RWPE1 (cell line): ENCODE measurements around the gene GSG1L.

ENCODE experiments used
- CTCF ChIA-PET: fragments of 350-600 bp; sonication (Branson Sonifier 250); formaldehyde crosslinking; extraction: SDS; loops from one replicate; lab custom pipeline; 2021; lab: Yijun Ruan, JAX
- POLR2A ChIA-PET: fragments of 400-600 bp; formaldehyde crosslinking; extraction: SDS; loops from one replicate; lab custom pipeline; 2020; ENCODE audit warnings: antibody characterized with exemption; ENCODE audit not compliant: low non-redundant PET; lab: Yijun Ruan, JAX
- DNase-seq: peaks from one replicate; pipeline ENCODE4 v3.0.0; 2012; ENCODE audit warnings: low spot score
- H3K27ac ChIP-seq: fragments of 450-650 bp; 2 replicates; pipeline ENCODE4 v1.5.1; 2017
- CTCF ChIP-seq: fragments of 450-650 bp; conservative IDR thresholded peaks from 2 replicates; pipeline ENCODE4 v1.5.1; 2017; ENCODE audit warnings: low read depth, mild to moderate bottlenecking

GSG1L gene

GRCh38 chr16:27778926-27779570 is 284.5 kb downstream of the GSG1L start:
- no peak for DNase-seq
- no peak overlapping the region for H3K27ac ChIP-seq
- TF ChIP-seq CTCF: no peak
- CTCF ChIA-PET: interaction anchor here (0.6 to 2.0 kb wide), 5 partner anchors 45 to 291 kb away, joined by 3 to 9 read pairs (median 4); no protein-coding TSS in a partner anchor
- POLR2A ChIA-PET: no interaction called here

DNA sequence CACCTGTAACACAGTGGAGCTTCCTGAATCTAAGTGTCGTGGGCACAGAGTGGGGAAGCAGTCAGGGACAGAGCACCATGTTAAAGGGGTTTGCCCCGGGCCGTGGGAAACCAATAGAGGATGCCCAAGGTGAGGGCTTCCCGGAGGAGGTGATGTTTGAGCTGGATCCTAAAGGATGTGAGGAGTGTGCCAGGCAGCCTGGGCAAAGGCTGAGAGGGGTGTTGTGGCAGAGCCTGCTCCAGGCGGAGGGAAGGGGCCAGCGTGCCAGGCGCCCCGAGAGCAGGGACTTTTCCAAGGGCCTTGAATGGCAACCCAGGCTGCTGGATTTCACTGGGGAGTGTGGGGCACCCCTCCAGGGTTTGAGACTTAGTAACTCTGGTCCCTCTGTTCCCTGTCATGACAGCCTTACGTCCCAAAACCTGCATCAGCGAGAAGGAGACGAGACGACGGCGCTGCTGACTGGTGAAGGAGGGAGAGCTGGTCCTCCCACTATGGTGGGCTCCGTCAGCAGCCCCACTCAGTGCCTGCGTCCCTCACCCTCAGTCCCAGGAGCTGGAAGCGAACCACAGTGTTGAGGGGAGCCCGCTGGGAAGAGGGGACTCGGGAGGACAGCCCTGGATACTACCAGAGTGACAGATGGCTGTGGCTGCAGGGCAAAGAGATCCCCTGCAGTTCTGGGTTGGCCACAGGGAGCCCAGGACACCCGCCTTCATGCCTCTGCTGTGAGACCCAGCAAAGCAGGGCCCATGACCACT is 285.2 kb downstream of the GSG1L start:
- H3K27ac ChIP-seq: no peak overlapping the region
- ChIA-PET CTCF (interaction anchor here (0.6 kb wide), 1 partner anchor 253 kb away, joined by 3 read pairs; no protein-coding TSS in a partner anchor), POLR2A (no interaction called here)
- DNase-seq: no peak
- no peak for TF ChIP-seq CTCF

DNA sequence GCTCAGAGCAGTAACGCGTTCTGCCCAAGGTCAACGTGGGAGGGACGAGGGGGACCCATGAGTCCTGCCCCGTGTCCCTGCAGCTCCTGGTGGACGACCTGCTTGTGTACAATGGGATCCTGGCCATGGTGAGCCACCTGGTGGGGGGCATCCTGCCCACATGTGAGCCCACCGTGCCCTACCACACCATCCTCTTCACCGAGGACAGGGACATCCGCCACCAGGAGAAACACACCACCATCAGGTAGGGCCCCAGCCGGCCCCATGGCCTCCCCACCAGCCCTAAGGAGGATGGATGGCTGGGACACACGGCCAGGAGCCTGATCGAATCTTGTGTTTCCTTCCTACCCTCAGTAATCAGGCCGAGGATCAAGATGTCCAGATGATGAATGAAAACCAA is 286.0 kb downstream of the GSG1L start:
- CTCF ChIA-PET: no interaction called here
- no peak for TF ChIP-seq CTCF
- H3K27ac ChIP-seq: no peak overlapping the region
- no peak for DNase-seq
- POLR2A ChIA-PET: no interaction called here

DNA sequence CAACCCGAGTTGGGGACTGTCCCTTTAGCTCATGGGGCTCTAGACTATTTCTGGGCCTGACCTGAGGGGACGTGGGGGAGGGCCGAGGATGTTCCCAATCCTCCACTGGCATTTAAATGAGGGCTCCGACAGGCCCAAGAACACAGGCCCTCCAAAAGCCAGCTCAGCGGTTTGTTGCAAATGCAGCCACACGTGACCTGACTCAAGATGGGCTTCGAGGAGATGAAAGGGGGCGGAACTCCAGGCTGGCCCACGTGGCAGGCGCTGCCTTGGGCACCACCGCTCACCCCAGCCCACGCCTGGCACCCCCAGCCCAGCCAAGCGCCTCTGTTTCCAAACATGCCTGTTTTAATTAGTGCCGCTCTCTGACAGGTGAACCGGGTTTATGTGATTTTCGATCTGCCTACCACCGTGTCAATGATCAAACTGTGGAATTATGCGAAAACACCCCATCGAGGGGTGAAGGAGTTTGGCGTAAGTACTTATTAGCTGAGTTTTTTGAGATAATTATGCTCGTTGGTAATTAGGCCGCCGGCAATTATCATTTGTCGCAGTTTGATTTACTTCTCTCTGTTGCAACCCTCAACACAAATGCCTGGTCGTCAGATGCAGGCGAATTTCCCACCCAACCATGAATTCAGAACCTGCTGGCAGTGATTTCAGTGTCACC is 286.8 kb downstream of the GSG1L start:
- ChIA-PET CTCF (no interaction called here), POLR2A (no interaction called here)
- TF ChIP-seq CTCF: no peak
- no peak overlapping the region for H3K27ac ChIP-seq
- no peak for DNase-seq

GRCh38 chr16:27775254-27775653 is 288.3 kb downstream of the GSG1L start:
- TF ChIP-seq CTCF: no peak
- DNase-seq: no peak
- CTCF ChIA-PET: interaction anchor here (0.6 to 0.9 kb wide), 3 partner anchors 197 to 303 kb away, joined by 3 to 4 read pairs (median 3); no protein-coding TSS in a partner anchor
- POLR2A ChIA-PET: no interaction called here
- no peak overlapping the region for H3K27ac ChIP-seq

- no peak for DNase-seq
- TF ChIP-seq CTCF: no peak
- ChIA-PET POLR2A (no interaction called here), CTCF (interaction anchor here (0.6 to 0.9 kb wide), 3 partner anchors 197 to 303 kb away, joined by 3 to 4 read pairs (median 3); no protein-coding TSS in a partner anchor)
- H3K27ac ChIP-seq: no peak overlapping the region
Observed at GRCh38 chr16:27774779-27775178, 288.7 kb downstream of the GSG1L start.
